Keratinocyte (primary cell): ENCODE data around the gene RXRA. TPM values are rescaled to one million over a fixed set of nuclear protein-coding genes. Genes with fewer than 3 reads are reported as not detected.

Experiments
- DNase-seq: peaks from one replicate; pipeline ENCODE4 v3.0.0-alpha.2; 2011; ENCODE audit warnings: low read depth, missing footprints, low spot score
- FAIRE-seq: peaks from 2 replicates; lab custom pipeline; 2011; peaks lifted over from hg19 to GRCh38; lab: Jason Lieb, UNC
- H2AFZ ChIP-seq: 2 replicates; pipeline ENCODE4 v1.6.0; 2012; ENCODE audit warnings: low read length, control low read depth, inconsistent platforms; ENCODE audit not compliant: control insufficient read depth
- H3K27ac ChIP-seq: 2 replicates; pipeline ENCODE4 v1.5.1; 2011; ENCODE audit warnings: low read length; ENCODE audit not compliant: control insufficient read depth, insufficient read depth
- H3K27me3 ChIP-seq: 3 replicates; pipeline ENCODE4 v1.6.0; 2011; ENCODE audit warnings: low read length; ENCODE audit not compliant: control insufficient read depth, insufficient read depth; ENCODE audit errors: extremely low read depth
- H3K36me3 ChIP-seq, 2 experiments: 2 replicates in 1 of 2; 3 replicates in 1 of 2; pipeline ENCODE4 v1.5.1; 2011; ENCODE audit warnings: low read length in 2 of 2, mild to moderate bottlenecking in 1 of 2; ENCODE audit not compliant: control insufficient read depth in 2 of 2, insufficient read depth in 2 of 2; ENCODE audit errors: extremely low read depth in 1 of 2
- H3K4me1 ChIP-seq: 3 replicates; pipeline ENCODE4 v1.5.1; 2011; ENCODE audit warnings: low read length; ENCODE audit not compliant: control insufficient read depth, insufficient read depth; ENCODE audit errors: extremely low read depth
- H3K4me2 ChIP-seq: 3 replicates; pipeline ENCODE4 v1.6.0; 2011; ENCODE audit warnings: low read depth, low read length; ENCODE audit not compliant: control insufficient read depth, insufficient read depth; ENCODE audit errors: extremely low read depth
- H3K4me3 ChIP-seq, 3 experiments: fragments of 200-600 bp in 1 of 3; sonication (generic) in 1 of 3; 2 replicates in 2 of 3; 3 replicates in 1 of 3; pipeline ENCODE4 v1.5.1; 2011 to 2016; ENCODE audit warnings: low read length in 3 of 3, mild to moderate bottlenecking in 3 of 3, control low read depth in 2 of 3, inconsistent platforms in 1 of 3, low read depth in 1 of 3, mixed read lengths in 1 of 3, mixed run types in 1 of 3, moderate library complexity in 1 of 3; ENCODE audit not compliant: control insufficient read depth in 2 of 3, insufficient read depth in 2 of 3; ENCODE audit errors: extremely low read depth in 1 of 3
- H3K79me2 ChIP-seq: 2 replicates; pipeline ENCODE4 v1.6.0; 2012; ENCODE audit warnings: low read length; ENCODE audit not compliant: control insufficient read depth, insufficient read depth
- H3K9ac ChIP-seq: 3 replicates; pipeline ENCODE4 v1.6.0; 2011; ENCODE audit warnings: low read length; ENCODE audit not compliant: control insufficient read depth, insufficient read depth; ENCODE audit errors: extremely low read depth
- H3K9me1 ChIP-seq: 3 replicates; pipeline ENCODE4 v1.6.0; 2011; ENCODE audit warnings: low read length; ENCODE audit not compliant: control insufficient read depth, insufficient read depth; ENCODE audit errors: extremely low read depth
- H3K9me3 ChIP-seq: 2 replicates; pipeline ENCODE4 v1.5.1; 2012; ENCODE audit warnings: low read depth, low read length; ENCODE audit not compliant: control insufficient read depth
- H4K20me1 ChIP-seq: 3 replicates; pipeline ENCODE4 v1.6.0; 2011; ENCODE audit warnings: low read length; ENCODE audit not compliant: control insufficient read depth, insufficient read depth; ENCODE audit errors: extremely low read depth
- CTCF ChIP-seq, 3 experiments: IDR thresholded peaks in 1 of 3; conservative IDR thresholded peaks in 1 of 3; optimal IDR thresholded peaks in 1 of 3; 2 replicates in 2 of 3; 3 replicates in 1 of 3; pipeline versions ENCODE3 to v1.5.1; 2011; ENCODE audit warnings: low read length in 3 of 3, mild to moderate bottlenecking in 3 of 3, moderate library complexity in 2 of 3, control low read depth in 1 of 3, inconsistent platforms in 1 of 3; ENCODE audit not compliant: insufficient read depth in 2 of 3; ENCODE audit errors: extremely low read depth in 1 of 3
- EZH2 ChIP-seq: IDR thresholded peaks from one replicate; pipeline ENCODE4 v1.6.1; 2012; ENCODE audit warnings: inconsistent platforms, mild to moderate bottlenecking, low read length, moderate library complexity
- dilution Hi-C: fragments of 300-500 bp; cut with MboI; formaldehyde crosslinking; loops from one replicate; pipeline ENCODE4 v1.7.0; 2020; ENCODE audit warnings: low sequenced_read_pairs; ENCODE audit not compliant: extremely low pct_ligation_motif_present
- polyA plus RNA-seq, 5 experiments: library from polyadenylated mRNA; depleted of rRNA in 3 of 5; stranded (reverse) in 3 of 5; stranded (forward) in 1 of 5; unstranded in 1 of 5; fragments of >200 nt; gene quantifications; 1 replicate in 1 of 5; 2 replicates in 3 of 5; 3 replicates in 1 of 5; pipeline versions ENCODE4 v1.2.1 to v1.2.3, GENCODE V29; 2011 to 2012; ENCODE audit warnings: missing spikeins in 2 of 5, low read depth in 1 of 5, low replicate concordance in 1 of 5

The RXRA gene
- polyA plus RNA-seq, 1 donor (not counting 4 experiments of a cell fraction or from before 2014, with no cell fraction given): 9.7 TPM

DNA sequence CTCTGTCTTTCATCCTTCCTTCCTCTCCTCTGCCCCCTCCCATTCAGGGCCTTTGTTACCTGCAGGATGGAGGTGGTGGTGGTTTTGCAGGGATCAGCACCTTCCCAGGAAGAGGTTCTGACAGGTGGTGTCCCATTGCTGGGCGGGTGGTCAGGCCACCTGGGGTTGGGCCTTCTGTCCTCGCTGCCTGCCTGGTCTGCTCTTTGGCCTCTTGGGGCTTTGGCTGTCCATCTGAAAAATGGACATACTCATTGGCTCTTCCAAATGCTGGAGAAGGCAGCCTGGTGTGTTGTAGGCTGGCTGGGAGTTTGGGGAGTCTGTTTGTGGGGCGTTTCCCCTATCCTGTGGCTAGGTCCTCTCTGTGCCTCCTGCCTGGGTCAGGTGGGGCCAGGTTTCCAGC, 4.3 kb downstream of the RXRA start:
- Histone ChIP-seq H3K27me3 (no peaks in the 10 kb centered on the region), H4K20me1 (peaks cover 54% of the 10 kb centered on the region), H3K4me3 (peak overlapping the region in 1 of 3 experiments; percentile 93), H3K9me3 (no peaks in the 10 kb centered on the region), H3K4me1 (peaks cover 63% of the 10 kb centered on the region), H3K36me3 (no peaks in the 10 kb centered on the region), H3K4me2 (peak overlapping the region; percentile 88), H3K9me1 (peaks cover 17% of the 10 kb centered on the region), H2AFZ (no peak overlapping the region), H3K79me2 (peaks cover 88% of the 10 kb centered on the region), H3K9ac (no peak overlapping the region), H3K27ac (peak overlapping the region; percentile 77)
- no peak for FAIRE-seq
- no peak for DNase-seq
- dilution Hi-C loops: no loop called here
- TF ChIP-seq CTCF (optimal IDR thresholded peaks at IDR 0.05 in 1 of 3, IDR thresholded peaks at IDR 0.05 in 1 of 3, conservative IDR thresholded peaks at IDR 0.05 in 1 of 3; ENCODE audit: extremely low read depth in 1 of 3, insufficient read depth in 2 of 3, low read length in 3 of 3) (no peak), EZH2 (no peak)

GRCh38 chr9:134331186-134332025, 5.2 kb downstream of the RXRA start:
- Histone ChIP-seq H3K27me3 (no peaks in the 10 kb centered on the region), H3K9ac (no peak overlapping the region), H3K27ac (no peak overlapping the region), H3K4me2 (no peak overlapping the region), H3K4me1 (peaks cover 63% of the 10 kb centered on the region), H3K4me3 (no peak overlapping the region), H3K9me1 (peaks cover 17% of the 10 kb centered on the region), H3K36me3 (peaks cover 0 to 2% of the 10 kb centered on the region in 2 experiments), H3K79me2 (peaks cover 96% of the 10 kb centered on the region), H3K9me3 (no peaks in the 10 kb centered on the region), H4K20me1 (peaks cover 60% of the 10 kb centered on the region), H2AFZ (no peak overlapping the region)
- TF ChIP-seq CTCF (optimal IDR thresholded peaks at IDR 0.05 in 1 of 3, IDR thresholded peaks at IDR 0.05 in 1 of 3, conservative IDR thresholded peaks at IDR 0.05 in 1 of 3; ENCODE audit: extremely low read depth in 1 of 3, insufficient read depth in 2 of 3, low read length in 3 of 3): no peak
- TF ChIP-seq EZH2: no peak
- dilution Hi-C loops: no loop called here
- FAIRE-seq: no peak
- DNase-seq: no peak
